HepG2 (cell line): ENCODE results near the gene INSIG2. TPM values are rescaled to one million over a fixed set of nuclear protein-coding genes. Genes with fewer than 3 reads are reported as not detected.
A peak's percentile ranks its signal among the peaks of the same experiment; 100 is the strongest.

Experiments used
- AGO2 ChIP-seq: fragments of 200-400 bp; formaldehyde crosslinking; optimal IDR thresholded peaks from 2 replicates; pipeline ENCODE3; 2017; ENCODE audit warnings: mild to moderate bottlenecking, low read depth, low read length, moderate library complexity
- ARHGAP35 ChIP-seq: sonication (generic); formaldehyde crosslinking; IDR thresholded peaks from 2 replicates; pipeline ENCODE4 v1.9.0; 2022; ENCODE audit warnings: mild to moderate bottlenecking, inconsistent platforms, moderate library complexity, missing genetic modification reagents, borderline replicate concordance
- ATAD3A ChIP-seq: sonication (generic); formaldehyde crosslinking; IDR thresholded peaks from 2 replicates; pipeline ENCODE4 v1.4.0; 2020; ENCODE audit warnings: missing genetic modification reagents
- GZF1 ChIP-seq: sonication (generic); formaldehyde crosslinking; IDR thresholded peaks from 2 replicates; pipeline ENCODE4 v1.5.1; 2020; ENCODE audit warnings: mild to moderate bottlenecking, missing genetic modification reagents
- HOXA3 ChIP-seq: sonication (generic); formaldehyde crosslinking; IDR thresholded peaks from 2 replicates; pipeline ENCODE4 v1.5.0; 2020; ENCODE audit warnings: missing genetic modification reagents
- HOXA5 ChIP-seq: sonication (generic); formaldehyde crosslinking; IDR thresholded peaks from 2 replicates; pipeline ENCODE4 v1.4.0; 2020; ENCODE audit warnings: missing genetic modification reagents
- MBNL3 ChIP-seq: fragments of 250-450 bp; sonication (Bioruptor Pico); conservative IDR thresholded peaks from 2 replicates; pipeline ENCODE4 v1.8.0; 2022; ENCODE audit warnings: mild to moderate bottlenecking, inconsistent platforms
- MYC ChIP-seq: sonication (generic); formaldehyde crosslinking; IDR thresholded peaks from 2 replicates; pipeline ENCODE4 v1.9.0; 2021; ENCODE audit warnings: missing genetic modification reagents, borderline replicate concordance
- NKX3-1 ChIP-seq: sonication (generic); formaldehyde crosslinking; IDR thresholded peaks from 2 replicates; pipeline ENCODE4 v1.5.0; 2020; ENCODE audit warnings: missing genetic modification reagents
- PHF21A ChIP-seq: sonication (generic); formaldehyde crosslinking; IDR thresholded peaks from 2 replicates; pipeline ENCODE4 v1.5.0; 2020; ENCODE audit warnings: mild to moderate bottlenecking, missing genetic modification reagents
- REPIN1 ChIP-seq: sonication (generic); formaldehyde crosslinking; IDR thresholded peaks from 2 replicates; pipeline ENCODE4 v1.8.0; 2022; ENCODE audit warnings: missing genetic modification reagents, low read depth, mild to moderate bottlenecking, borderline replicate concordance
- SETDB1 ChIP-seq: sonication (generic); formaldehyde crosslinking; IDR thresholded peaks from 2 replicates; pipeline ENCODE4 v1.5.1; 2020; ENCODE audit warnings: missing genetic modification reagents, mild to moderate bottlenecking, borderline replicate concordance
- ZFP1 ChIP-seq: IDR thresholded peaks from 2 replicates; pipeline ENCODE4 v1.6.1; 2016
- ZFP90 ChIP-seq: sonication (generic); formaldehyde crosslinking; IDR thresholded peaks from 2 replicates; pipeline ENCODE4 v1.8.0; 2022; ENCODE audit warnings: missing genetic modification reagents, mild to moderate bottlenecking, inconsistent platforms, borderline replicate concordance
- ZFX ChIP-seq: sonication (generic); formaldehyde crosslinking; IDR thresholded peaks from 2 replicates; pipeline ENCODE4 v1.4.0; 2020; ENCODE audit warnings: mild to moderate bottlenecking, low read depth, missing genetic modification reagents, moderate library complexity
- ZNF619 ChIP-seq: sonication (generic); formaldehyde crosslinking; IDR thresholded peaks from 2 replicates; pipeline ENCODE4 v1.4.0; 2020; ENCODE audit warnings: mild to moderate bottlenecking, missing genetic modification reagents
- polyA plus RNA-seq, 8 experiments: library from polyadenylated mRNA; depleted of rRNA in 3 of 8; stranded (reverse) in 7 of 8; unstranded in 1 of 8; fragments of >200 nt; fragmentation: Illumina TruSeq in 4 of 8; extraction: Trizol in 4 of 8; gene quantifications; 2 replicates each; pipeline versions ENCODE4 v1.2.1 to v1.2.3, GENCODE V29; 2011 to 2016; ENCODE audit warnings: low read depth in 4 of 8, missing spikeins in 1 of 8, mixed read lengths in 1 of 8; ENCODE audit not compliant: insufficient read depth in 1 of 8
- total RNA-seq, 5 experiments: library from RNA; depleted of rRNA; stranded (reverse); fragments of >200 nt; fragmentation: Illumina TruSeq; extraction: Trizol; gene quantifications; 2 replicates each; pipeline ENCODE4 v1.2.3, GENCODE V29; 2016; ENCODE audit warnings: low read depth in 1 of 5
- TF ChIP-seq, protein P1 (sequence below): sonication (generic); formaldehyde crosslinking; IDR thresholded peaks from 2 replicates; pipeline ENCODE4 v1.5.0; 2020; ENCODE audit warnings: mild to moderate bottlenecking, missing genetic modification reagents
- TF ChIP-seq, protein P2 (sequence below): sonication (generic); formaldehyde crosslinking; IDR thresholded peaks from 2 replicates; pipeline ENCODE4 v1.4.0; 2020; ENCODE audit warnings: missing genetic modification reagents
- TF ChIP-seq, protein P3 (sequence below): sonication (generic); formaldehyde crosslinking; IDR thresholded peaks from 2 replicates; pipeline ENCODE4 v1.5.0; 2020; ENCODE audit warnings: missing genetic modification reagents, mild to moderate bottlenecking, borderline replicate concordance
- TF ChIP-seq, protein P4 (sequence below): sonication (generic); formaldehyde crosslinking; IDR thresholded peaks from 2 replicates; pipeline ENCODE4 v1.8.0; 2022; ENCODE audit warnings: mild to moderate bottlenecking, missing genetic modification reagents
- TF ChIP-seq, protein P5 (sequence below): IDR thresholded peaks from 2 replicates; pipeline ENCODE4 v1.6.1; 2012; ENCODE audit warnings: inconsistent platforms

The INSIG2 gene
- total and polyA plus RNA-seq, 2 of the 13 experiments (the other 11 are each of a cell fraction or from before 2014, with no cell fraction given), result 73.5 to 481 TPM

DNA sequence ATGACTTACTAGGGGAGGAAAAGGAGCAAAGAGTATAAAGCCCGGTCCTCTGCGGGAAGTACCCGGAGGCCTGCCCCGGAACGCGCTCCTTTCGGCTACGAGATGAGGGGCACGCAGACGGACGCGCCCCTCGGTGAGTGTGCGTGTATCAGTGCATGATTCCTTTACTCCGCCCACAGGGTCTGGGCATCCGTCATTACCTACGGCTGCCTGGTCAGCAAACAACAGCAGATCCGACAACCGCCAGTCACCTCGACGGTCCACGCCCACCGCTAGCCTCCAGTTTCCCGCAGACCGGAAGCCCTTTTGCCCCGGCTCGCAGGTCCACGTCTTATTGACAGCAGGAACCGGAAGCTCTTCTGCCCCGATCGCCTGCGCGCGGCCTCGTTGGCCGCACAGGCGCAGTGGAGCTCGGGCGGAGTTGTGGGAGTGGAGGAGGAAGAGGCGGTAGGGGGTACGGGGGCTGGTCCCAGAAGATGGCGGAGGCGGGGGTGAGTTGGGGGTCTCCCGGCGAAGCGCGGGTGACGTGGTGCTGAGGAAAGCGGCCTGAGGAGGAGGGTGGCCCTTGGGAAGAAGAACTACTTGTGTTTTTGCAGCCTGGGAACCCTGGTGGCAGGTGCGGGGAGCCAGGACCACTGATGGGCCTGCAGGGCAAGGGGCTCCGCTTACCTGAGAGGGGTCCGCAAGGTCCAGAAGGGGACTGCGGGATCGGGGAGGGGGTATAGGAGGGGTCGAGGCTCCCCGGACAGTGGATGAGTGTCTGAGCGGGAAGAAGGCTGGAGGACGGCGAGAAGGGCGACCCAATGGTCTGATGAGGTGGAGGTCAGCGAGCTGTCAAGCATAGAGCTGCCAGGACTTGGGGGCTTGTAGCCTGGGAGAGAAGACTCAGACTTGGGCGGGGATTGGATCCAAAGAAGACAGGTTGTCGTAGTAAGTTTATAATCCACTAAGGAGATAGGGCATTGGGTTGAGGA lies at the start of gene INSIG2 (continued):
- TF ChIP-seq, protein P1, sequence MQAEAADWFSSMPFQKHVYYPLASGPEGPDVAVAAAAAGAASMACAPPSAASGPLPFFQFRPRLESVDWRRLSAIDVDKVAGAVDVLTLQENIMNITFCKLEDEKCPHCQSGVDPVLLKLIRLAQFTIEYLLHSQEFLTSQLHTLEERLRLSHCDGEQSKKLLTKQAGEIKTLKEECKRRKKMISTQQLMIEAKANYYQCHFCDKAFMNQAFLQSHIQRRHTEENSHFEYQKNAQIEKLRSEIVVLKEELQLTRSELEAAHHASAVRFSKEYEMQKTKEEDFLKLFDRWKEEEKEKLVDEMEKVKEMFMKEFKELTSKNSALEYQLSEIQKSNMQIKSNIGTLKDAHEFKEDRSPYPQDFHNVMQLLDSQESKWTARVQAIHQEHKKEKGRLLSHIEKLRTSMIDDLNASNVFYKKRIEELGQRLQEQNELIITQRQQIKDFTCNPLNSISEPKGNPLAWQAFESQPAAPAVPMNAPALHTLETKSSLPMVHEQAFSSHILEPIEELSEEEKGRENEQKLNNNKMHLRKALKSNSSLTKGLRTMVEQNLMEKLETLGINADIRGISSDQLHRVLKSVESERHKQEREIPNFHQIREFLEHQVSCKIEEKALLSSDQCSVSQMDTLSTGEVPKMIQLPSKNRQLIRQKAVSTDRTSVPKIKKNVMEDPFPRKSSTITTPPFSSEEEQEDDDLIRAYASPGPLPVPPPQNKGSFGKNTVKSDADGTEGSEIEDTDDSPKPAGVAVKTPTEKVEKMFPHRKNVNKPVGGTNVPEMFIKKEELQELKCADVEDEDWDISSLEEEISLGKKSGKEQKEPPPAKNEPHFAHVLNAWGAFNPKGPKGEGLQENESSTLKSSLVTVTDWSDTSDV (CRISPR knock-in tag), result no peak
- TF ChIP-seq, protein P2, sequence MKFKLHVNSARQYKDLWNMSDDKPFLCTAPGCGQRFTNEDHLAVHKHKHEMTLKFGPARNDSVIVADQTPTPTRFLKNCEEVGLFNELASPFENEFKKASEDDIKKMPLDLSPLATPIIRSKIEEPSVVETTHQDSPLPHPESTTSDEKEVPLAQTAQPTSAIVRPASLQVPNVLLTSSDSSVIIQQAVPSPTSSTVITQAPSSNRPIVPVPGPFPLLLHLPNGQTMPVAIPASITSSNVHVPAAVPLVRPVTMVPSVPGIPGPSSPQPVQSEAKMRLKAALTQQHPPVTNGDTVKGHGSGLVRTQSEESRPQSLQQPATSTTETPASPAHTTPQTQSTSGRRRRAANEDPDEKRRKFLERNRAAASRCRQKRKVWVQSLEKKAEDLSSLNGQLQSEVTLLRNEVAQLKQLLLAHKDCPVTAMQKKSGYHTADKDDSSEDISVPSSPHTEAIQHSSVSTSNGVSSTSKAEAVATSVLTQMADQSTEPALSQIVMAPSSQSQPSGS (CRISPR knock-in tag), result peak; percentile 83
- TF ChIP-seq MYC (CRISPR knock-in tag) (peak; percentile 73; the same call in 1 of the 2 replicates), AGO2 (peak; percentile 89), REPIN1 (CRISPR knock-in tag) (peak; percentile 92), ZFX (CRISPR knock-in tag) (peak; percentile 78), ARHGAP35 (no peak; the same call in 1 of the 2 replicates), ZNF619 (CRISPR knock-in tag) (peak; percentile 87; the same call in 1 of the 2 replicates), HOXA5 (peak; percentile 48; the same call in 1 of the 2 replicates), NKX3-1 (peak; percentile 23; the same call in 1 of the 2 replicates), GZF1 (CRISPR knock-in tag) (peak; percentile 59), MBNL3 (CRISPR knock-in tag) (no peak), SETDB1 (CRISPR knock-in tag) (no peak), HOXA3 (CRISPR knock-in tag) (peak; percentile 93), ZFP90 (peak; percentile 71), PHF21A (CRISPR knock-in tag) (peak; percentile 82), ZFP1 (CRISPR knock-in tag) (0 out of 2 replicates have a peak, but pooled peaks have one; percentile 59), ATAD3A (CRISPR knock-in tag) (no peak)
- TF ChIP-seq, protein P3, sequence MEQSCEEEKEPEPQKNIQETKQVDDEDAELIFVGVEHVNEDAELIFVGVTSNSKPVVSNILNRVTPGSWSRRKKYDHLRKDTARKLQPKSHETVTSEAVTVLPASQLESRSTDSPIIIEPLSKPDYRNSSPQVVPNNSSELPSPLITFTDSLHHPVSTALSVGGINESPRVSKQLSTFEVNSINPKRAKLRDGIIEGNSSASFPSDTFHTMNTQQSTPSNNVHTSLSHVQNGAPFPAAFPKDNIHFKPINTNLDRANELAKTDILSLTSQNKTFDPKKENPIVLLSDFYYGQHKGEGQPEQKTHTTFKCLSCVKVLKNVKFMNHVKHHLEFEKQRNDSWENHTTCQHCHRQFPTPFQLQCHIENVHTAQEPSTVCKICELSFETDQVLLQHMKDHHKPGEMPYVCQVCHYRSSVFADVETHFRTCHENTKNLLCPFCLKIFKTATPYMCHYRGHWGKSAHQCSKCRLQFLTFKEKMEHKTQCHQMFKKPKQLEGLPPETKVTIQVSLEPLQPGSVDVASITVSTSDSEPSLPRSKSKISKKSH, result no peak; the same call in 1 of the 2 replicates
- TF ChIP-seq, protein P4, sequence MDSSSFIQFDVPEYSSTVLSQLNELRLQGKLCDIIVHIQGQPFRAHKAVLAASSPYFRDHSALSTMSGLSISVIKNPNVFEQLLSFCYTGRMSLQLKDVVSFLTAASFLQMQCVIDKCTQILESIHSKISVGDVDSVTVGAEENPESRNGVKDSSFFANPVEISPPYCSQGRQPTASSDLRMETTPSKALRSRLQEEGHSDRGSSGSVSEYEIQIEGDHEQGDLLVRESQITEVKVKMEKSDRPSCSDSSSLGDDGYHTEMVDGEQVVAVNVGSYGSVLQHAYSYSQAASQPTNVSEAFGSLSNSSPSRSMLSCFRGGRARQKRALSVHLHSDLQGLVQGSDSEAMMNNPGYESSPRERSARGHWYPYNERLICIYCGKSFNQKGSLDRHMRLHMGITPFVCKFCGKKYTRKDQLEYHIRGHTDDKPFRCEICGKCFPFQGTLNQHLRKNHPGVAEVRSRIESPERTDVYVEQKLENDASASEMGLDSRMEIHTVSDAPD (CRISPR knock-in tag), result peak; percentile 76; the same call in 1 of the 2 replicates
- TF ChIP-seq, protein P5, sequence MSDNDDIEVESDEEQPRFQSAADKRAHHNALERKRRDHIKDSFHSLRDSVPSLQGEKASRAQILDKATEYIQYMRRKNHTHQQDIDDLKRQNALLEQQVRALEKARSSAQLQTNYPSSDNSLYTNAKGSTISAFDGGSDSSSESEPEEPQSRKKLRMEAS, result peak; percentile 88
